ENCODE measurements around the gene PRKCSH.

Gene PRKCSH

DNA sequence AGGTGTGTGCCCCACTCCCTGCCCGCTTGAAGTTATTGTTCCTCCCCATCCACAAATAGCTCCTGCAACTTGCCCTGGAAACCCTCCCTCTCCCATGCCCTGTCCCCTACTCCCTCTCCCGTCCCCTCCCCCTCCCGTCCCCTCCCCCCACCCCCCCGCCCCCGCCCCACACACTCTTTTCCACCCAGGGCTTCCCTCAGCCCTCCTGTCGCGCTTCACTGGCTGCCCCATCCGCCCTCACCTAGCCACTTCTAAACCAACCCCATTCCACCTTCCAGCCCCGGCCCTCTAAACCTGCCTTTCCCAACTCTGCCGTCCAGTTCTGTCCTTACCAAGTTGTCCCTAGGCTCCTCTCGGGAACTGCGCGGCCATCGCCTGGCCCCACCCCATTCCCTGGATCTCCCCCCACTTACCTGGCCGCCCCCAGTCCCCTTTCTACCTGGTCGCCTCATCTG is 17.3 kb upstream of the PRKCSH start:
- Histone ChIP-seq H3K27ac (ENCODE audit: low read length) (no peak overlapping the region), H3K9ac (ENCODE audit: low read length) (no peak overlapping the region)

DNA sequence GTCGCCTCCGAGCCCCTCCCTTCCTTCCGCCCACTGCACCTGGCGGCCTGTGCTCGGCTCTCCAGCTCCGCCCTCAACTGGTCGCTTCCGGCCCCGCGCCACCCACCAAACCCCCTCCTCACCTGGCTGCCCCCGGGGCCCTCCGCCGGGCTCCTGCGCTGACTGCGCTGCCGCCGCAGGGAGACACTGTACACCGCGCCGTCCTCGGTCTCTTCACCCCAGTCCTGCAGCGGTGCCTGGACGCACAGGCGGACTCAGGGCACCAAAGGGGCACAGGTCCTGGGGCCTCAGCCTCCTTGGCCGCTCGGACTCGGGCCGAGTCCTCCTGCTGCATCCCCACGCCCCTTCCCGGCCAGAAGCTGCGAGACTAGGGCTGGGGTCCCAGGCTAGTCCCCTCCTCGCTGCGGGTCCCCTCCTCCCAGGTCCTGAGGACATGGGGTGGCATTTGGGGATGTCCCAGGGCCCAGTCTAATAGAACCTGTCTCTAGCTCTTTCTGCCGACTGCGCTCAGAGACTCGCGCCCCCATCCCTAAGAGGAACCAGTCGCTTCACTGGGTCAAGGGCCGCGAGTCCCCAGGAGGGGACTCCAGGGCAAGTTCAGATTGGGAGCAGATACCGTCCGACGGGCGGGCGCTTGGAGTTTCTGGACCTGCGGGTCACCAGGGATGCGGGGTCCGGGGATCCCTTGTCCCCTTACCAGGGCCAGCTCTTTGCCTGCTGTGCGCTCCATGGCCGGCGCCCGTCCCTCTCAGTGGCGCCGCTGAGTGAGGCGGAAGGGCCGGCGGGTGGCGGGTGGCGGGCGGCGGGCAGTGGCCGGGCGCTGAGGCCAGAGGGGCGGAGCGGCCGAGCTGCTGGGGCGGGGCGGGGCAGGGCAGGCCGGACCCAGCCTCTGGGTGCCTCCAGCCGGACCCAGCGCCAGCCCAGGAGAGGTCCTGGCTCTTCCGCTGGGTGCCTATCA is 16.6 kb upstream of the PRKCSH start, which contains the start of gene RGL3:
TSS of gene RGL3 (minus strand) at position 766 of the 958 bp plus-strand sequence. CDS start at position 730, 36 bp downstream.
- no peak within 1 kb of the TSS for H3K9ac ChIP-seq (ENCODE audit: low read length)
- H3K4me1 ChIP-seq (ENCODE audit: low read length): peaks cover 9% of the 10 kb centered on the region
- no peak within 1 kb of the TSS for H3K4me2 ChIP-seq (ENCODE audit: low read length)
- H3K4me3 ChIP-seq (ENCODE audit: low read length): no peak within 1 kb of the TSS
- no peak within 1 kb of the TSS for H2AFZ ChIP-seq (ENCODE audit: low read depth, low read length)
- H3K9me3 ChIP-seq (ENCODE audit: insufficient read depth, low read length): no peaks in the 10 kb centered on the region
- no peaks in the 10 kb centered on the region for H3K79me2 ChIP-seq (ENCODE audit: low read length)
- H3K36me3 ChIP-seq (replicated peaks; ENCODE audit: low read depth, low read length): no peaks in the 10 kb centered on the region
- H4K20me1 ChIP-seq (ENCODE audit: insufficient read depth, low read length): no peaks in the 10 kb centered on the region
- no peak within 1 kb of the TSS for H3K27ac ChIP-seq (ENCODE audit: low read length)
- 0 out of 2 replicates have a peak, but pooled peaks cover 6% of the 10 kb centered on the region for H3K27me3 ChIP-seq (ENCODE audit: low read depth, low read length)
- TF ChIP-seq, protein P1, sequence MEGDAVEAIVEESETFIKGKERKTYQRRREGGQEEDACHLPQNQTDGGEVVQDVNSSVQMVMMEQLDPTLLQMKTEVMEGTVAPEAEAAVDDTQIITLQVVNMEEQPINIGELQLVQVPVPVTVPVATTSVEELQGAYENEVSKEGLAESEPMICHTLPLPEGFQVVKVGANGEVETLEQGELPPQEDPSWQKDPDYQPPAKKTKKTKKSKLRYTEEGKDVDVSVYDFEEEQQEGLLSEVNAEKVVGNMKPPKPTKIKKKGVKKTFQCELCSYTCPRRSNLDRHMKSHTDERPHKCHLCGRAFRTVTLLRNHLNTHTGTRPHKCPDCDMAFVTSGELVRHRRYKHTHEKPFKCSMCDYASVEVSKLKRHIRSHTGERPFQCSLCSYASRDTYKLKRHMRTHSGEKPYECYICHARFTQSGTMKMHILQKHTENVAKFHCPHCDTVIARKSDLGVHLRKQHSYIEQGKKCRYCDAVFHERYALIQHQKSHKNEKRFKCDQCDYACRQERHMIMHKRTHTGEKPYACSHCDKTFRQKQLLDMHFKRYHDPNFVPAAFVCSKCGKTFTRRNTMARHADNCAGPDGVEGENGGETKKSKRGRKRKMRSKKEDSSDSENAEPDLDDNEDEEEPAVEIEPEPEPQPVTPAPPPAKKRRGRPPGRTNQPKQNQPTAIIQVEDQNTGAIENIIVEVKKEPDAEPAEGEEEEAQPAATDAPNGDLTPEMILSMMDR (IDR thresholded peaks at IDR 0.05; ENCODE audit: low read depth, low read length): no peak
- no peak for TF ChIP-seq EZH2phosphoT487 (IDR thresholded peaks at IDR 0.05; ENCODE audit: low read depth)

More for the DNA sequence above, 17.3 kb upstream of the PRKCSH start:
- no peak for TF ChIP-seq EZH2phosphoT487 (IDR thresholded peaks at IDR 0.05; ENCODE audit: low read depth)
- TF ChIP-seq, protein P1 (IDR thresholded peaks at IDR 0.05; ENCODE audit: low read depth, low read length): no peak
- Histone ChIP-seq H2AFZ (ENCODE audit: low read depth, low read length) (no peak overlapping the region), H4K20me1 (ENCODE audit: insufficient read depth, low read length) (no peaks in the 10 kb centered on the region), H3K4me3 (ENCODE audit: low read length) (no peak overlapping the region), H3K4me2 (ENCODE audit: low read length) (no peak overlapping the region), H3K4me1 (ENCODE audit: low read length) (peaks cover 9% of the 10 kb centered on the region), H3K9me3 (ENCODE audit: insufficient read depth, low read length) (no peaks in the 10 kb centered on the region), H3K36me3 (replicated peaks; ENCODE audit: low read depth, low read length) (no peaks in the 10 kb centered on the region), H3K27me3 (ENCODE audit: low read depth, low read length) (0 out of 2 replicates have a peak, but pooled peaks cover 3% of the 10 kb centered on the region), H3K79me2 (ENCODE audit: low read length) (no peaks in the 10 kb centered on the region)

DNA sequence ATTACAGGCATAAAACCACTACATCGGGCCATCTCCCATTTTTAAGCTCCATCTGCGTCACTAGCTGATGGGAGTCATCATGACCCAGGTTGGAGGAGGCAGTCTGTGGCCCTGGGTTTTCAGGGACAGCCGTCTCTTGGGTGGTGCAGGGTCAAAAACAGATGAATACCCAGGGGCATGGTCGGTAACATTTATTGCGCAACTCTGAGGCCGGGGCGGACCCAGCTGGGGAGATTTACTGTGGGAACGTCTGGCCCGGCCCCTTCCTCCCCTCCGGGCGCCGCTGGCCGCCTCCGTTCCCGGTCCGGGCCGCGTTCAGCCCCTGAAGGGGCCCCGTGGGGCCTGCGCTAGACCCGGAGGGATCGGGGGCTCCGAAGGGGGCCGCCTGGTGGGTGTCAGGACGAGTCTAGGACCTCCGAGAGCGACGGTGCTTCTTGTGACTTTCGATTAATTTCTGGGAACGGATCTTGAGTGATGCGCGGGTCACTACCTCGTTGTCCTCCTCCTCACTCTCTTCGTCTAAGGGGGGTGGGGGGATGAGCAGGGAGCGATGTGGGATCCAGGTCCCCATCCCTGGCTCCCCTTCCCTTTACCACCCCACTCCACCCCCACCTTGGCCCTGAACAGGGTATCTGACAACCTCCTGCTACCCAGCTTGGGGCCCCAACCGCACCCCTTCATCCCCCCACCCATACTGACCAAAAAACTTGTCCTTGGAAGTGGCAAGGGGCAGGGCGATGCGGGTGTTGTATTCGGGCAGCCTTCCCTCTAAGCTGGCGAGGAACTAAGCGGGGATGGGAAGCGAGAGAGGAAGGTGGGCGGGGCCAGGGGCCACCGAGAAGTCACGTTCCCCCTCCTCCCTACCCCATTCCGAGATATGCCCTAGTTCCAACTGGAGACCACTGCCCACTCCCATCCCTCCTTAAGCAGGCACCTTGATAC is 14.7 kb upstream of the PRKCSH start:
- no peak overlapping the region for H2AFZ ChIP-seq (ENCODE audit: low read depth, low read length)
- no peaks in the 10 kb centered on the region for H3K79me2 ChIP-seq (ENCODE audit: low read length)
- H3K27ac ChIP-seq (ENCODE audit: low read length): no peak overlapping the region
- TF ChIP-seq EZH2phosphoT487 (IDR thresholded peaks at IDR 0.05; ENCODE audit: low read depth): no peak
- TF ChIP-seq, protein P1 (IDR thresholded peaks at IDR 0.05; ENCODE audit: low read depth, low read length): no peak
- H3K4me2 ChIP-seq (ENCODE audit: low read length): no peak overlapping the region
- H4K20me1 ChIP-seq (ENCODE audit: insufficient read depth, low read length): no peaks in the 10 kb centered on the region
- no peaks in the 10 kb centered on the region for H3K36me3 ChIP-seq (replicated peaks; ENCODE audit: low read depth, low read length)
- no peak overlapping the region for H3K4me3 ChIP-seq (ENCODE audit: low read length)
- no peaks in the 10 kb centered on the region for H3K9me3 ChIP-seq (ENCODE audit: insufficient read depth, low read length)
- 0 out of 2 replicates have a peak, but pooled peaks cover 6% of the 10 kb centered on the region for H3K27me3 ChIP-seq (ENCODE audit: low read depth, low read length)
- H3K9ac ChIP-seq (ENCODE audit: low read length): no peak overlapping the region
- peaks cover 9% of the 10 kb centered on the region for H3K4me1 ChIP-seq (ENCODE audit: low read length)

Data from OCI-LY3 (cell line).